GM12873 (cell line): Measurements from ENCODE around the gene PLA2G3.

ENCODE experiments used
- TF ChIP-seq, protein P1 (sequence below): IDR thresholded peaks from 2 replicates; pipeline ENCODE4 v1.5.1; 2012; ENCODE audit warnings: low read depth, mild to moderate bottlenecking, moderate library complexity, low read length, control low read depth; ENCODE audit not compliant: insufficient read depth; ENCODE audit errors: missing control alignments

Gene PLA2G3

GRCh38 chr22:31177420-31178162 is 37.3 kb upstream of the PLA2G3 start:
- TF ChIP-seq, protein P1, sequence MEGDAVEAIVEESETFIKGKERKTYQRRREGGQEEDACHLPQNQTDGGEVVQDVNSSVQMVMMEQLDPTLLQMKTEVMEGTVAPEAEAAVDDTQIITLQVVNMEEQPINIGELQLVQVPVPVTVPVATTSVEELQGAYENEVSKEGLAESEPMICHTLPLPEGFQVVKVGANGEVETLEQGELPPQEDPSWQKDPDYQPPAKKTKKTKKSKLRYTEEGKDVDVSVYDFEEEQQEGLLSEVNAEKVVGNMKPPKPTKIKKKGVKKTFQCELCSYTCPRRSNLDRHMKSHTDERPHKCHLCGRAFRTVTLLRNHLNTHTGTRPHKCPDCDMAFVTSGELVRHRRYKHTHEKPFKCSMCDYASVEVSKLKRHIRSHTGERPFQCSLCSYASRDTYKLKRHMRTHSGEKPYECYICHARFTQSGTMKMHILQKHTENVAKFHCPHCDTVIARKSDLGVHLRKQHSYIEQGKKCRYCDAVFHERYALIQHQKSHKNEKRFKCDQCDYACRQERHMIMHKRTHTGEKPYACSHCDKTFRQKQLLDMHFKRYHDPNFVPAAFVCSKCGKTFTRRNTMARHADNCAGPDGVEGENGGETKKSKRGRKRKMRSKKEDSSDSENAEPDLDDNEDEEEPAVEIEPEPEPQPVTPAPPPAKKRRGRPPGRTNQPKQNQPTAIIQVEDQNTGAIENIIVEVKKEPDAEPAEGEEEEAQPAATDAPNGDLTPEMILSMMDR: no peak

DNA sequence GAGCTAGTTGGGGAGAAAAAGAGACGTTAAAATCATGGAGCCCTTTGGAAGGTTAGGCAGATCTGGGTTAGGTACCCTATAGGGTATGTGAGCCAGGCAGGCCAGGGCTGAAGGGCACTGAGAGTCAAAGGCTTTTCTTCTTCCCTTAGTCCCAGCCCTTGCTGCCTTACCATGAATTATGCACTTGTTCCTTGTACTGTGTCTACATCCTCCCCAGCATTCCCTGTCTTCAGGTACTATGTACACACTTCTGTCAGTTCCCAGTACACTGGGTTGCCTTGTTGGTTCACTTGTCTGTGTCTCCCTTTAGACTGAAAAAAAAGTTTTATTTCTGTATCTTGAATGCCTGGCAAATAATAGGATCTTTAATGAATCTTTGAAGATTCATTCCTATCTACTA is 36.6 kb upstream of the PLA2G3 start:
- TF ChIP-seq, protein P1: no peak

DNA sequence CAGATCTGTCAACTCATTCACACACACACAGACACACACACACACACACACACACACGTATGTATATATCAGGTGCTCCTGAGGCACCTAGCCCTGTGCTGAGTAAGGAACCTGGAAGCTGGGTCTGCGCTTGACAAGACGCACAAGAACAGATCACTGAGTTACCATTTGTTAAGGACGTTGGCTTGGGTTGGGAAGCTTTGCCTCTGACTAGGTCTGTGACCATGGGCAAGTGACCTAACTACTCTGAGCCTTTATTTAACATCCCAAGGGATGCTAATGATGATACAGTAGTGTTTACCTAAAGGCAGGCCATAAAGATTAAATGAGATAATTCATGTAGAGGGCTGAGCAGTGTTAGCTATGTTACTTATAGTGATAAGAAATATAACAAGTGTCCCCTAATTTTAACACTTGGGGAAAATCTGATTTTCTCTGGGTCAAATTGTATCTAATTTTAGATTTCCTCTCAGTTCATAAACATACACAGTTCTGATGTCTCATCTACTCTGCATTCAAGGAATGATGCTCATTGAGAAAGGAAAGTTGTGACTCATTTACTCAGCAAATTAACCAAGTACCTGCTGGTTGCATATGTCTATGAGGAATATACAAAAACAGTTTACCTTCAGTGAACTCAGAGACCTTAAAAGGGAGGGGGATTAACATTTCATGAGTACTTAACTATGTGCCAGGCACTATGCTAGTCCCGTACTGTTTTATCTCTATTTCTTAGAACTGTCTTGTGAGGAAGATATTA is 33.3 kb upstream of the PLA2G3 start:
- TF ChIP-seq, protein P1: no peak

GRCh38 chr22:31170971-31171370 is 30.7 kb upstream of the PLA2G3 start:
- TF ChIP-seq, protein P1: no peak

DNA sequence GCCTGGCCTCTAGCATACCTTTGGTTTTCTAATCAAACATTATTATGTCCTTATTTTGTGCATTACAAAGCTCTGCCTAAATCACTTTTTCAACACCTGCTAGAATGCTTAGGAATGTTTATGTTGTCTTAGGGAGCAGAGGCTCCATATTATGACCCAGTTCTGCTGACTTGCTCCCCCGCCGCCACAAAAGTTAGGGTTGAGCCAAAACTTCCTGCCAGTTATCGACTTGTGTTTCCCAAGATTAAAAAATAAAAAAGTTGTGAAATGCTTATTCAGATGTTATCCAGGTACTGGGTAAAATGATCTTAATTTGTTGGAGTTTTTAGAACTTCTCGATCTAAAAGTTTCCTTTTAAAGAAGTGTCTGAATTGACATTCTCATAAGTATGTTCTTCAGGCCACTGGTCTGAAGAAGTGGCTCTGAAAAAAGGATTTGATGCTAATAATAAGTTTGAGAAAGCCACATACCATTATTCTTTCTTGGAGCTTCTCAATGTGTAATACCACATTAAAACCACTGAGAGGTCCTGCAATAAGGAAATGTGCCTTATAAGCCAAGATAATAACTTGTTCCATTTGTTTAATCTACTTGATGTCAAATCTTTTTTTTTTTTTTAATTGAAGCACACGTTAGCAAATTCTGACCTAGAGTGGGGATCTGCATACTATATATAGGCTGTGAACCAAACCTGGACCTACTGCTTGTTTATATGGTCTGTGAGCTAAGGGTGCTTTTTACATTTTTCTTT is 21.9 kb upstream of the PLA2G3 start:
- TF ChIP-seq, protein P1: no peak

- TF ChIP-seq, protein P1: no peak
These were observed 21.1 kb upstream of the PLA2G3 start for GRCh38 chr22:31161386-31161785.
